H1 (cell line): ENCODE results near the gene MRPS27.

ENCODE experiments used
- BRCA1 ChIP-seq: IDR thresholded peaks from 2 replicates; pipeline ENCODE4 v1.6.1; 2012; ENCODE audit warnings: low read depth, low read length, improper control_type of control experiment
- CEBPB ChIP-seq: IDR thresholded peaks from 2 replicates; pipeline ENCODE4 v1.6.1; 2012; ENCODE audit warnings: low read depth, low read length
- CHD2 ChIP-seq: IDR thresholded peaks from 2 replicates; pipeline ENCODE4 v1.6.1; 2012; ENCODE audit warnings: low read length, improper control_type of control experiment
- EP300 ChIP-seq, 2 experiments: IDR thresholded peaks; 1 replicate in 1 of 2; 2 replicates in 1 of 2; pipeline ENCODE4 v1.6.1; 2011 to 2012; ENCODE audit warnings: low read depth in 2 of 2, low read length in 2 of 2, mild to moderate bottlenecking in 2 of 2, borderline replicate concordance in 1 of 2, inconsistent platforms in 1 of 2, moderate library complexity in 1 of 2
- EZH2 ChIP-seq: fragments of 200-600 bp; sonication (generic); IDR thresholded peaks from 2 replicates; pipeline ENCODE4 v1.7.1; 2012; ENCODE audit warnings: low read depth, mild to moderate bottlenecking, moderate library complexity, low read length, inconsistent platforms; ENCODE audit not compliant: severe bottlenecking
- JUND ChIP-seq: IDR thresholded peaks from 2 replicates; pipeline ENCODE4 v1.6.1; 2011; ENCODE audit warnings: mild to moderate bottlenecking, improper control_type of control experiment, low read length
- KDM1A ChIP-seq: fragments of 200-600, 300-600 bp; sonication (generic); IDR thresholded peaks from 2 replicates; pipeline ENCODE4 v1.7.1; 2016; ENCODE audit warnings: mild to moderate bottlenecking, low read length, borderline replicate concordance
- POLR2A ChIP-seq, 2 experiments: IDR thresholded peaks; 1 replicate in 1 of 2; 2 replicates in 1 of 2; pipeline ENCODE4 v1.6.1; 2011; ENCODE audit warnings: low read depth in 2 of 2, low read length in 2 of 2, mild to moderate bottlenecking in 2 of 2; ENCODE audit errors: control extremely low read depth in 1 of 2
- RAD21 ChIP-seq, 2 experiments: IDR thresholded peaks in 1 of 2; conservative IDR thresholded peaks in 1 of 2; 2 replicates each; pipeline ENCODE4 v1.6.1; 2011; ENCODE audit warnings: low read depth in 2 of 2, low read length in 2 of 2, improper control_type of control experiment in 1 of 2, inconsistent platforms in 1 of 2, mild to moderate bottlenecking in 1 of 2, moderate library complexity in 1 of 2
- TAF1 ChIP-seq: IDR thresholded peaks from 2 replicates; pipeline ENCODE4 v1.6.1; 2011; ENCODE audit warnings: mild to moderate bottlenecking, low read depth, low read length
- ZNF274 ChIP-seq: IDR thresholded peaks from 2 replicates; pipeline ENCODE4 v1.7.0; 2012; ENCODE audit warnings: low read length, borderline replicate concordance; ENCODE audit errors: extremely low read depth
- TF ChIP-seq, protein P1 (sequence below), 3 experiments: IDR thresholded peaks; 1 replicate in 2 of 3; 2 replicates in 1 of 3; pipeline versions ENCODE4 v1.5.1 to v1.6.1; 2011; ENCODE audit warnings: low read length in 3 of 3, mild to moderate bottlenecking in 3 of 3, inconsistent platforms in 2 of 3, low read depth in 1 of 3, moderate library complexity in 1 of 3; ENCODE audit not compliant: insufficient read depth in 1 of 3; ENCODE audit errors: control extremely low read depth in 1 of 3

DNA sequence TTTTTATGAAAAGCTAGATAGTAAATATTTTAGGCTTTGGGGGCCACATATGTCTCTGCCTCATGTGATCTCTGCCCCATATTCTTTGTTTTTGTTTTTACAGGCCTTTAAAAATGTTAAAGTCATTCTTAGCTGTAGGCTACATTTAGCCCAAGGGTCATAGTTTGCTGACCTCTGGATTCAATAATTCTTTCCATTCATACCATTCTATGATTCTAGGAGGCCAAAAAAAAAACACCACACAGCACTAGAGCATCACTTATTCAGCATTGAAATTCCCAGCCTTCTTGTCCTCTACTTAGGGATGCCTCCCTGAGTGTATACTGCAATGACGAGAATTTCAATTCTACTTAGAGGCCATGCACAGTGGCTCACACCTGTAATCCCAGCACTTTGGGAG lies 17.1 kb upstream of the MRPS27 start:
- no peak for TF ChIP-seq EP300 (IDR thresholded peaks at IDR 0.05; ENCODE audit: borderline replicate concordance in 1 of 2, low read depth in 2 of 2, low read length in 2 of 2)
- TF ChIP-seq, protein P1, sequence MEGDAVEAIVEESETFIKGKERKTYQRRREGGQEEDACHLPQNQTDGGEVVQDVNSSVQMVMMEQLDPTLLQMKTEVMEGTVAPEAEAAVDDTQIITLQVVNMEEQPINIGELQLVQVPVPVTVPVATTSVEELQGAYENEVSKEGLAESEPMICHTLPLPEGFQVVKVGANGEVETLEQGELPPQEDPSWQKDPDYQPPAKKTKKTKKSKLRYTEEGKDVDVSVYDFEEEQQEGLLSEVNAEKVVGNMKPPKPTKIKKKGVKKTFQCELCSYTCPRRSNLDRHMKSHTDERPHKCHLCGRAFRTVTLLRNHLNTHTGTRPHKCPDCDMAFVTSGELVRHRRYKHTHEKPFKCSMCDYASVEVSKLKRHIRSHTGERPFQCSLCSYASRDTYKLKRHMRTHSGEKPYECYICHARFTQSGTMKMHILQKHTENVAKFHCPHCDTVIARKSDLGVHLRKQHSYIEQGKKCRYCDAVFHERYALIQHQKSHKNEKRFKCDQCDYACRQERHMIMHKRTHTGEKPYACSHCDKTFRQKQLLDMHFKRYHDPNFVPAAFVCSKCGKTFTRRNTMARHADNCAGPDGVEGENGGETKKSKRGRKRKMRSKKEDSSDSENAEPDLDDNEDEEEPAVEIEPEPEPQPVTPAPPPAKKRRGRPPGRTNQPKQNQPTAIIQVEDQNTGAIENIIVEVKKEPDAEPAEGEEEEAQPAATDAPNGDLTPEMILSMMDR (IDR thresholded peaks at IDR 0.05; ENCODE audit: control extremely low read depth in 1 of 3, insufficient read depth in 1 of 3, low read depth in 1 of 3, low read length in 3 of 3): no peak
- no peak for TF ChIP-seq EZH2
- no peak for TF ChIP-seq JUND
- TF ChIP-seq POLR2A (IDR thresholded peaks at IDR 0.05; ENCODE audit: control extremely low read depth in 1 of 2, low read depth in 2 of 2, low read length in 2 of 2): no peak
- TF ChIP-seq RAD21 (IDR thresholded peaks at IDR 0.05 in 1 of 2, conservative IDR thresholded peaks at IDR 0.05 in 1 of 2; ENCODE audit: low read depth in 2 of 2, low read length in 2 of 2): no peak
- TF ChIP-seq BRCA1: no peak
- TF ChIP-seq ZNF274: no peak
- TF ChIP-seq TAF1: no peak
- TF ChIP-seq KDM1A: no peak
- TF ChIP-seq CHD2: no peak
- TF ChIP-seq CEBPB: no peak
